Measurements from ENCODE around the gene PKP4.

DNA sequence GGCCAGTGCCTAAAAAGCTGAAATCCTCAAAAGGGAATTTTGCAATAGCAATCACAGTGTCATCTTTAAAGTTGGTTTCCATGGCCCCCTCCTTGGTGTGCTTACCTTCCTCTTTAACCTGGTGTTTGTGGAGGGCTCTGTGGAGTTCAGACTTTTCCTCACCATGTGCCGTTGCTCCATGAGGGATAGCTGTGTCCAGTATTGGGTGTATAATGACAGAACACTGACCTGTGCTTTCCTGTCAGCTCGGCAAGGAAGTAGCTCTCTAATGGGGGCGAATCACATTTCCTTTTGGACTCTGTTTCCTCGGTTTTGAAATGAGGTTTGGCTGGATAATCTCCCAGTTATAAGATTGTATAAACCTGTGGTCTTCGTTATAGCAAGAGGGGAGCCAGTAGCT is 172.4 kb downstream of the PKP4 start:
- TF ChIP-seq EZH2phosphoT487 (IDR thresholded peaks at IDR 0.05; ENCODE audit: unreplicated experiment) (no peak), EZH2 (IDR thresholded peaks at IDR 0.05; ENCODE audit: low read depth, unreplicated experiment) (no peak), JUNB (IDR thresholded peaks at IDR 0.05; ENCODE audit: unreplicated experiment) (no peak), POLR2AphosphoS5 (IDR thresholded peaks at IDR 0.05; ENCODE audit: low read depth) (no peak), ZNF114 (CRISPR knock-in tag; IDR thresholded peaks at IDR 0.05) (no peak), CREB1 (CRISPR knock-in tag; IDR thresholded peaks at IDR 0.05; ENCODE audit: low read depth) (no peak)
- TF ChIP-seq, protein P1, sequence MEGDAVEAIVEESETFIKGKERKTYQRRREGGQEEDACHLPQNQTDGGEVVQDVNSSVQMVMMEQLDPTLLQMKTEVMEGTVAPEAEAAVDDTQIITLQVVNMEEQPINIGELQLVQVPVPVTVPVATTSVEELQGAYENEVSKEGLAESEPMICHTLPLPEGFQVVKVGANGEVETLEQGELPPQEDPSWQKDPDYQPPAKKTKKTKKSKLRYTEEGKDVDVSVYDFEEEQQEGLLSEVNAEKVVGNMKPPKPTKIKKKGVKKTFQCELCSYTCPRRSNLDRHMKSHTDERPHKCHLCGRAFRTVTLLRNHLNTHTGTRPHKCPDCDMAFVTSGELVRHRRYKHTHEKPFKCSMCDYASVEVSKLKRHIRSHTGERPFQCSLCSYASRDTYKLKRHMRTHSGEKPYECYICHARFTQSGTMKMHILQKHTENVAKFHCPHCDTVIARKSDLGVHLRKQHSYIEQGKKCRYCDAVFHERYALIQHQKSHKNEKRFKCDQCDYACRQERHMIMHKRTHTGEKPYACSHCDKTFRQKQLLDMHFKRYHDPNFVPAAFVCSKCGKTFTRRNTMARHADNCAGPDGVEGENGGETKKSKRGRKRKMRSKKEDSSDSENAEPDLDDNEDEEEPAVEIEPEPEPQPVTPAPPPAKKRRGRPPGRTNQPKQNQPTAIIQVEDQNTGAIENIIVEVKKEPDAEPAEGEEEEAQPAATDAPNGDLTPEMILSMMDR (conservative IDR thresholded peaks at IDR 0.05; ENCODE audit: low read depth in 2 of 2) = no peak
- TF ChIP-seq, protein P2, sequence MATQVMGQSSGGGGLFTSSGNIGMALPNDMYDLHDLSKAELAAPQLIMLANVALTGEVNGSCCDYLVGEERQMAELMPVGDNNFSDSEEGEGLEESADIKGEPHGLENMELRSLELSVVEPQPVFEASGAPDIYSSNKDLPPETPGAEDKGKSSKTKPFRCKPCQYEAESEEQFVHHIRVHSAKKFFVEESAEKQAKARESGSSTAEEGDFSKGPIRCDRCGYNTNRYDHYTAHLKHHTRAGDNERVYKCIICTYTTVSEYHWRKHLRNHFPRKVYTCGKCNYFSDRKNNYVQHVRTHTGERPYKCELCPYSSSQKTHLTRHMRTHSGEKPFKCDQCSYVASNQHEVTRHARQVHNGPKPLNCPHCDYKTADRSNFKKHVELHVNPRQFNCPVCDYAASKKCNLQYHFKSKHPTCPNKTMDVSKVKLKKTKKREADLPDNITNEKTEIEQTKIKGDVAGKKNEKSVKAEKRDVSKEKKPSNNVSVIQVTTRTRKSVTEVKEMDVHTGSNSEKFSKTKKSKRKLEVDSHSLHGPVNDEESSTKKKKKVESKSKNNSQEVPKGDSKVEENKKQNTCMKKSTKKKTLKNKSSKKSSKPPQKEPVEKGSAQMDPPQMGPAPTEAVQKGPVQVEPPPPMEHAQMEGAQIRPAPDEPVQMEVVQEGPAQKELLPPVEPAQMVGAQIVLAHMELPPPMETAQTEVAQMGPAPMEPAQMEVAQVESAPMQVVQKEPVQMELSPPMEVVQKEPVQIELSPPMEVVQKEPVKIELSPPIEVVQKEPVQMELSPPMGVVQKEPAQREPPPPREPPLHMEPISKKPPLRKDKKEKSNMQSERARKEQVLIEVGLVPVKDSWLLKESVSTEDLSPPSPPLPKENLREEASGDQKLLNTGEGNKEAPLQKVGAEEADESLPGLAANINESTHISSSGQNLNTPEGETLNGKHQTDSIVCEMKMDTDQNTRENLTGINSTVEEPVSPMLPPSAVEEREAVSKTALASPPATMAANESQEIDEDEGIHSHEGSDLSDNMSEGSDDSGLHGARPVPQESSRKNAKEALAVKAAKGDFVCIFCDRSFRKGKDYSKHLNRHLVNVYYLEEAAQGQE (IDR thresholded peaks at IDR 0.05; ENCODE audit: unreplicated experiment) = no peak
